Stimulated activated CD8-positive, alpha-beta memory T cell treated with anti-CD3 and anti-CD28 coated beads, Interleukin-7, amount 100 ng/mL, for 48 hours (primary cell): ENCODE results near the gene EIF1.

Source experiments
- DNase-seq, 2 donors: peaks; one replicate each; pipeline ENCODE4 v3.0.0-alpha.2; 2020; ENCODE audit warnings: low read depth in 1 of 2; ENCODE audit errors: extremely low read depth in 1 of 2

The EIF1 gene

GRCh38 chr17:41734139-41734948 is 45.7 kb downstream of the EIF1 start, which contains the start of gene HAP1:
HAP1 (minus strand) TSS chr17:41734643; CDS start chr17:41734634, 9 bp downstream.
- no peak for DNase-seq

GRCh38 chr17:41734949-41735313 is 46.2 kb downstream of the EIF1 start:
- no peak for DNase-seq

- no peak for DNase-seq
Observed at GRCh38 chr17:41735744-41736143, 47.1 kb downstream of the EIF1 start.

- no peak for DNase-seq
Observed at GRCh38 chr17:41736983-41737679, 48.4 kb downstream of the EIF1 start.

GRCh38 chr17:41737680-41738023 is 49.0 kb downstream of the EIF1 start:
- no peak for DNase-seq

GRCh38 chr17:41738077-41738800 is 49.6 kb downstream of the EIF1 start:
- peak; percentile 47 to 51 for DNase-seq

- no peak for DNase-seq
Observed at GRCh38 chr17:41738801-41739112, 50.1 kb downstream of the EIF1 start.

- no peak for DNase-seq
Observed at GRCh38 chr17:41739661-41740352, 51.1 kb downstream of the EIF1 start.

- no peak for DNase-seq
Observed at GRCh38 chr17:41740506-41740905, 51.8 kb downstream of the EIF1 start.

- no peak for DNase-seq
Observed at GRCh38 chr17:41741709-41742108, 53.0 kb downstream of the EIF1 start.
